GM23338 (cell line): ENCODE results near the gene GM2A. TPM values are rescaled to one million over a fixed set of nuclear protein-coding genes. Genes with fewer than 3 reads are reported as not detected.

ENCODE experiments used
- ATAC-seq: fragments of 200-7000 bp; cut with Tn5 transposase; 3 replicates; pipeline ENCODE4 v1.9.1; 2020
- DNase-seq: peaks from one replicate; pipeline ENCODE4 v3.0.0-alpha.2; 2015; ENCODE audit warnings: low spot score
- H2AFZ ChIP-seq: fragments of 200-600 bp; sonication (generic); 2 replicates; pipeline ENCODE4 v1.8.0; 2016; ENCODE audit warnings: antibody characterized with exemption, mild to moderate bottlenecking, moderate library complexity
- H3F3A ChIP-seq: fragments of 200-600 bp; sonication (generic); replicated peaks from 2 replicates; pipeline ENCODE4 v1.8.0; 2017; ENCODE audit warnings: antibody characterized with exemption, mixed run types, low read depth
- H3K27ac ChIP-seq: fragments of 200-600 bp; sonication (generic); 2 replicates; pipeline ENCODE4 v1.6.1; 2016; ENCODE audit warnings: low read depth
- H3K27me3 ChIP-seq: fragments of 200-600 bp; sonication (generic); 2 replicates; pipeline ENCODE4 v1.8.0; 2016; ENCODE audit warnings: mild to moderate bottlenecking, mixed run types, moderate library complexity; ENCODE audit not compliant: insufficient read depth
- H3K36me3 ChIP-seq: fragments of 200-600 bp; sonication (generic); 2 replicates; pipeline ENCODE4 v1.8.0; 2016; ENCODE audit warnings: mild to moderate bottlenecking; ENCODE audit not compliant: insufficient read depth
- H3K4me1 ChIP-seq: fragments of 200-600 bp; sonication (generic); 2 replicates; pipeline ENCODE4 v1.8.0; 2016; ENCODE audit warnings: mild to moderate bottlenecking, moderate library complexity; ENCODE audit not compliant: insufficient read depth
- H3K4me2 ChIP-seq: fragments of 200-600 bp; sonication (generic); 2 replicates; pipeline ENCODE4 v1.7.1; 2017; ENCODE audit warnings: mixed run types
- H3K4me3 ChIP-seq: fragments of 200-600 bp; sonication (generic); 2 replicates; pipeline ENCODE4 v1.6.1; 2016; ENCODE audit warnings: mixed run types
- H3K79me2 ChIP-seq: fragments of 200-600 bp; sonication (generic); replicated peaks from 2 replicates; pipeline ENCODE4 v1.8.0; 2017; ENCODE audit warnings: mild to moderate bottlenecking; ENCODE audit not compliant: insufficient read depth
- H3K9me2 ChIP-seq: fragments of 200-600 bp; sonication (generic); 2 replicates; pipeline ENCODE4 v1.8.0; 2017; ENCODE audit not compliant: insufficient read depth
- H4K20me1 ChIP-seq: fragments of 200-600 bp; sonication (generic); replicated peaks from 2 replicates; pipeline ENCODE4 v1.8.0; 2017; ENCODE audit warnings: mild to moderate bottlenecking; ENCODE audit not compliant: insufficient read depth
- H3K27ac Mint-ChIP-seq: 2 replicates; pipeline ENCODE4 v1.8.0; 2020; ENCODE audit warnings: inconsistent platforms, mild to moderate bottlenecking, moderate library complexity, mixed read lengths
- H3K27me3 Mint-ChIP-seq: 3 replicates; pipeline ENCODE4 v1.8.0; 2022; ENCODE audit warnings: low read depth, mild to moderate bottlenecking, moderate library complexity, mixed read lengths, inconsistent platforms; ENCODE audit not compliant: insufficient read depth, poor library complexity
- H3K36me3 Mint-ChIP-seq: 3 replicates; pipeline ENCODE4 v1.8.0; 2021; ENCODE audit warnings: low read depth, mild to moderate bottlenecking, inconsistent platforms, moderate library complexity, mixed read lengths
- H3K4me1 Mint-ChIP-seq: 3 replicates; pipeline ENCODE4 v1.8.0; 2020; ENCODE audit warnings: mild to moderate bottlenecking, inconsistent platforms, mixed read lengths
- H3K4me3 Mint-ChIP-seq: 3 replicates; pipeline ENCODE4 v1.8.0; 2021; ENCODE audit warnings: moderate library complexity, mild to moderate bottlenecking, inconsistent platforms, mixed read lengths
- H3K9me3 Mint-ChIP-seq: 3 replicates; pipeline ENCODE4 v1.8.0; 2020; ENCODE audit warnings: moderate library complexity, mild to moderate bottlenecking, inconsistent platforms, mixed read lengths
- CREB1 ChIP-seq: fragments of 250-450 bp; sonication (Bioruptor Pico); IDR thresholded peaks from 2 replicates; pipeline ENCODE4 v1.5.0; 2020; ENCODE audit warnings: low read depth, mild to moderate bottlenecking, moderate library complexity
- CTCF ChIP-seq, 2 experiments: fragments of 200-600 bp in 1 of 2; sonication (generic) in 1 of 2; conservative IDR thresholded peaks; 2 replicates each; pipeline versions ENCODE4 v1.5.1 to v1.6.1; 2016 to 2017; ENCODE audit warnings: antibody characterized with exemption in 2 of 2, low read depth in 2 of 2, mild to moderate bottlenecking in 2 of 2, moderate library complexity in 1 of 2
- EZH2 ChIP-seq: fragments of 200-600 bp; sonication (generic); IDR thresholded peaks from one replicate; pipeline ENCODE4 v1.8.0; 2017; ENCODE audit warnings: antibody characterized with exemption, mild to moderate bottlenecking, low read depth; ENCODE audit not compliant: unreplicated experiment
- EZH2phosphoT487 ChIP-seq: fragments of 200-600 bp; sonication (generic); IDR thresholded peaks from one replicate; pipeline ENCODE4 v1.8.1; 2018; ENCODE audit warnings: antibody characterized with exemption; ENCODE audit not compliant: unreplicated experiment
- JUNB ChIP-seq: IDR thresholded peaks from one replicate; pipeline ENCODE4 v1.6.1; 2016; ENCODE audit warnings: antibody characterized with exemption; ENCODE audit not compliant: unreplicated experiment
- NANOG ChIP-seq: IDR thresholded peaks from 2 replicates; pipeline ENCODE4 v1.6.1; 2016; ENCODE audit warnings: antibody characterized with exemption, borderline replicate concordance
- POLR2AphosphoS5 ChIP-seq: IDR thresholded peaks from 2 replicates; pipeline ENCODE4 v1.6.1; 2016; ENCODE audit warnings: antibody characterized with exemption, low read depth
- REST ChIP-seq: IDR thresholded peaks from one replicate; pipeline ENCODE4 v1.6.1; 2018; ENCODE audit warnings: antibody characterized with exemption; ENCODE audit not compliant: unreplicated experiment
- STAT1 ChIP-seq: IDR thresholded peaks from one replicate; pipeline ENCODE4 v1.6.1; 2016; ENCODE audit warnings: antibody characterized with exemption; ENCODE audit not compliant: unreplicated experiment
- ZNF114 ChIP-seq: fragments of 250-450 bp; sonication (Bioruptor Pico); IDR thresholded peaks from 2 replicates; pipeline ENCODE4 v1.5.0; 2020; ENCODE audit warnings: mild to moderate bottlenecking, moderate library complexity
- ZNF331 ChIP-seq: fragments of 250-450 bp; sonication (Bioruptor Pico); IDR thresholded peaks from 2 replicates; pipeline ENCODE4 v1.5.0; 2020; ENCODE audit warnings: low read depth, mild to moderate bottlenecking, moderate library complexity
- polyA plus RNA-seq: library from polyadenylated mRNA; unstranded; fragments of >200 nt; fragmentation: Nextera tagmentation; extraction: Ambion mirVana; gene quantifications from 2 replicates; pipeline ENCODE4 v1.2.1, GENCODE V29; 2016
- total RNA-seq: library from RNA; depleted of rRNA; stranded (reverse); fragments of >200 nt; shearing (Covaris generic); gene quantifications from 2 replicates; pipeline ENCODE4 v1.2.3, GENCODE V29; 2014
- TF ChIP-seq, protein P1 (sequence below): fragments of 250-450 bp; sonication (Bioruptor Pico); IDR thresholded peaks from 2 replicates; pipeline ENCODE4 v1.5.0; 2020; ENCODE audit warnings: mild to moderate bottlenecking, moderate library complexity
- TF ChIP-seq, protein P2 (sequence below): IDR thresholded peaks from 2 replicates; pipeline ENCODE4 v1.6.1; 2016; ENCODE audit warnings: antibody characterized with exemption

GM2A gene
- total and polyA plus RNA-seq, 2 experiments from 2014 or later, result 9.8 to 27.8 TPM

GRCh38 chr5:151271336-151271735 lies 18.4 kb downstream of the GM2A start (continued):
- TF ChIP-seq NANOG (no peak), ZNF114 (no peak), ZNF331 (no peak), JUNB (no peak)

DNA sequence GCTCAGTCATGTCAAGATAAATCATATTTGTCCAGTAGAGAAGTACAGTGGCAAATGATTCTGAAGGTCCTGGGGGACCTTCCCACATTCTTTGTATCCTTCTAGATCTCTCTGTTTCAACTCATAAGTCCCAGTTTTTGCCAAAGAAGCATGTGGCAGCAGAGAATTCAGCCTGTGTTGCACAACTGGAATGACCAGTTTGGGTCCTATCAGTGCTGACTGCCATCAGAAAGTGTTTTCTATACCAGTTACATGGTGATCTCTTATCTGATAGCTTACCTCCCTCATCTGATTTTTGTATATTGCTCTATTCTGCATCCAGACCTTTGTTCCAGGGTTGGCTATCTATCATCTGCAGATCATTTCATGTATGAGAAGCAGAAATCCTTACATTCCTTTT lies 21.7 kb downstream of the GM2A start:
- ATAC-seq (no peak), DNase-seq (no peak)
- Histone ChIP-seq H3F3A (no peaks in the 10 kb centered on the region), H3K4me3 (no peak overlapping the region), H3K27me3 (no peaks in the 10 kb centered on the region), H4K20me1 (no peaks in the 10 kb centered on the region), H3K9me2 (no peaks in the 10 kb centered on the region), H3K4me2 (no peak overlapping the region), H2AFZ (no peak overlapping the region), H3K27ac (no peak overlapping the region), H3K79me2 (no peaks in the 10 kb centered on the region), H3K4me1 (no peaks in the 10 kb centered on the region), H3K36me3 (no peaks in the 10 kb centered on the region; the same call in 1 of the 2 replicates)
- Mint-ChIP-seq H3K36me3 (no peaks in the 10 kb centered on the region), H3K27ac (no peak overlapping the region), H3K4me1 (peaks cover 4% of the 10 kb centered on the region; the same call in 1 of the 3 replicates), H3K9me3 (no peaks in the 10 kb centered on the region), H3K27me3 (peaks cover 1% of the 10 kb centered on the region), H3K4me3 (no peak overlapping the region)
- TF ChIP-seq STAT1 (no peak), NANOG (no peak), ZNF114 (no peak), JUNB (no peak), EZH2phosphoT487 (no peak), ZNF331 (no peak), EZH2 (no peak), CTCF (conservative IDR thresholded peaks at IDR 0.05; ENCODE audit: low read depth in 2 of 2) (no peak), CREB1 (CRISPR knock-in tag) (no peak), POLR2AphosphoS5 (no peak), REST (no peak)
- TF ChIP-seq, protein P1, sequence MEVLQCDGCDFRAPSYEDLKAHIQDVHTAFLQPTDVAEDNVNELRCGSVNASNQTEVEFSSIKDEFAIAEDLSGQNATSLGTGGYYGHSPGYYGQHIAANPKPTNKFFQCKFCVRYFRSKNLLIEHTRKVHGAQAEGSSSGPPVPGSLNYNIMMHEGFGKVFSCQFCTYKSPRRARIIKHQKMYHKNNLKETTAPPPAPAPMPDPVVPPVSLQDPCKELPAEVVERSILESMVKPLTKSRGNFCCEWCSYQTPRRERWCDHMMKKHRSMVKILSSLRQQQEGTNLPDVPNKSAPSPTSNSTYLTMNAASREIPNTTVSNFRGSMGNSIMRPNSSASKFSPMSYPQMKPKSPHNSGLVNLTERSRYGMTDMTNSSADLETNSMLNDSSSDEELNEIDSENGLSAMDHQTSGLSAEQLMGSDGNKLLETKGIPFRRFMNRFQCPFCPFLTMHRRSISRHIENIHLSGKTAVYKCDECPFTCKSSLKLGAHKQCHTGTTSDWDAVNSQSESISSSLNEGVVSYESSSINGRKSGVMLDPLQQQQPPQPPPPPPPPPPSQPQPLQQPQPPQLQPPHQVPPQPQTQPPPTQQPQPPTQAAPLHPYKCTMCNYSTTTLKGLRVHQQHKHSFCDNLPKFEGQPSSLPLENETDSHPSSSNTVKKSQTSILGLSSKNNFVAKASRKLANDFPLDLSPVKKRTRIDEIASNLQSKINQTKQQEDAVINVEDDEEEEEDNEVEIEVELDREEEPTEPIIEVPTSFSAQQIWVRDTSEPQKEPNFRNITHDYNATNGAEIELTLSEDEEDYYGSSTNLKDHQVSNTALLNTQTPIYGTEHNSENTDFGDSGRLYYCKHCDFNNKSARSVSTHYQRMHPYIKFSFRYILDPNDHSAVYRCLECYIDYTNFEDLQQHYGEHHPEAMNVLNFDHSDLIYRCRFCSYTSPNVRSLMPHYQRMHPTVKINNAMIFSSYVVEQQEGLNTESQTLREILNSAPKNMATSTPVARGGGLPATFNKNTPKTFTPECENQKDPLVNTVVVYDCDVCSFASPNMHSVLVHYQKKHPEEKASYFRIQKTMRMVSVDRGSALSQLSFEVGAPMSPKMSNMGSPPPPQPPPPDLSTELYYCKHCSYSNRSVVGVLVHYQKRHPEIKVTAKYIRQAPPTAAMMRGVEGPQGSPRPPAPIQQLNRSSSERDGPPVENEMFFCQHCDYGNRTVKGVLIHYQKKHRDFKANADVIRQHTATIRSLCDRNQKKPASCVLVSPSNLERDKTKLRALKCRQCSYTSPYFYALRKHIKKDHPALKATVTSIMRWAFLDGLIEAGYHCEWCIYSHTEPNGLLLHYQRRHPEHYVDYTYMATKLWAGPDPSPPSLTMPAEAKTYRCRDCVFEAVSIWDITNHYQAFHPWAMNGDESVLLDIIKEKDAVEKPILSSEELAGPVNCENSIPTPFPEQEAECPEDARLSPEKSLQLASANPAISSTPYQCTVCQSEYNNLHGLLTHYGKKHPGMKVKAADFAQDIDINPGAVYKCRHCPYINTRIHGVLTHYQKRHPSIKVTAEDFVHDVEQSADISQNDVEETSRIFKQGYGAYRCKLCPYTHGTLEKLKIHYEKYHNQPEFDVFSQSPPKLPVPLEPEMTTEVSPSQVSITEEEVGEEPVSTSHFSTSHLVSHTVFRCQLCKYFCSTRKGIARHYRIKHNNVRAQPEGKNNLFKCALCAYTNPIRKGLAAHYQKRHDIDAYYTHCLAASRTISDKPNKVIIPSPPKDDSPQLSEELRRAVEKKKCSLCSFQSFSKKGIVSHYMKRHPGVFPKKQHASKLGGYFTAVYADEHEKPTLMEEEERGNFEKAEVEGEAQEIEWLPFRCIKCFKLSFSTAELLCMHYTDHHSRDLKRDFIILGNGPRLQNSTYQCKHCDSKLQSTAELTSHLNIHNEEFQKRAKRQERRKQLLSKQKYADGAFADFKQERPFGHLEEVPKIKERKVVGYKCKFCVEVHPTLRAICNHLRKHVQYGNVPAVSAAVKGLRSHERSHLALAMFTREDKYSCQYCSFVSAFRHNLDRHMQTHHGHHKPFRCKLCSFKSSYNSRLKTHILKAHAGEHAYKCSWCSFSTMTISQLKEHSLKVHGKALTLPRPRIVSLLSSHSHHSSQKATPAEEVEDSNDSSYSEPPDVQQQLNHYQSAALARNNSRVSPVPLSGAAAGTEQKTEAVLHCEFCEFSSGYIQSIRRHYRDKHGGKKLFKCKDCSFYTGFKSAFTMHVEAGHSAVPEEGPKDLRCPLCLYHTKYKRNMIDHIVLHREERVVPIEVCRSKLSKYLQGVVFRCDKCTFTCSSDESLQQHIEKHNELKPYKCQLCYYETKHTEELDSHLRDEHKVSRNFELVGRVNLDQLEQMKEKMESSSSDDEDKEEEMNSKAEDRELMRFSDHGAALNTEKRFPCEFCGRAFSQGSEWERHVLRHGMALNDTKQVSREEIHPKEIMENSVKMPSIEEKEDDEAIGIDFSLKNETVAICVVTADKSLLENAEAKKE, result no peak
- TF ChIP-seq, protein P2, sequence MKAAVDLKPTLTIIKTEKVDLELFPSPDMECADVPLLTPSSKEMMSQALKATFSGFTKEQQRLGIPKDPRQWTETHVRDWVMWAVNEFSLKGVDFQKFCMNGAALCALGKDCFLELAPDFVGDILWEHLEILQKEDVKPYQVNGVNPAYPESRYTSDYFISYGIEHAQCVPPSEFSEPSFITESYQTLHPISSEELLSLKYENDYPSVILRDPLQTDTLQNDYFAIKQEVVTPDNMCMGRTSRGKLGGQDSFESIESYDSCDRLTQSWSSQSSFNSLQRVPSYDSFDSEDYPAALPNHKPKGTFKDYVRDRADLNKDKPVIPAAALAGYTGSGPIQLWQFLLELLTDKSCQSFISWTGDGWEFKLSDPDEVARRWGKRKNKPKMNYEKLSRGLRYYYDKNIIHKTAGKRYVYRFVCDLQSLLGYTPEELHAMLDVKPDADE, result no peak
